Neural cell (in vitro differentiated cells): Measurements from ENCODE around the gene TBX20. TPM values are rescaled to one million over a fixed set of nuclear protein-coding genes. Genes with fewer than 3 reads are reported as not detected.

Experiments used
- H2AFZ ChIP-seq: fragments of 200-600, 300-800 bp; sonication (generic), shearing (Covaris generic); 2 replicates; pipeline ENCODE4 v1.6.0; 2014; ENCODE audit warnings: low read depth, mild to moderate bottlenecking, antibody characterized with exemption, low read length, moderate library complexity
- H3F3A ChIP-seq: fragments of 200-600 bp; shearing (Covaris generic); 2 replicates; pipeline ENCODE4 v1.6.1; 2016; ENCODE audit warnings: mild to moderate bottlenecking, moderate library complexity, mixed read lengths, antibody characterized with exemption, low read length; ENCODE audit not compliant: insufficient read depth, poor library complexity, severe bottlenecking
- H3K27ac ChIP-seq: fragments of 200-600, 300-800 bp; sonication (generic), shearing (Covaris generic); 2 replicates; pipeline ENCODE4 v1.5.1; 2014; ENCODE audit warnings: mild to moderate bottlenecking, low read length, moderate library complexity
- H3K27me3 ChIP-seq: fragments of 300-800, 200-600 bp; sonication (generic), shearing (Covaris generic); 2 replicates; pipeline ENCODE4 v1.6.0; 2014; ENCODE audit warnings: mild to moderate bottlenecking, low read depth, low read length, moderate library complexity; ENCODE audit not compliant: insufficient read depth
- H3K36me3 ChIP-seq: fragments of 300-800, 200-600 bp; sonication (generic), shearing (Covaris generic); 2 replicates; pipeline ENCODE4 v1.5.1; 2014; ENCODE audit warnings: mild to moderate bottlenecking, antibody characterized with exemption, low read length, moderate library complexity; ENCODE audit not compliant: insufficient read depth
- H3K4me2 ChIP-seq: fragments of 300-800, 200-600 bp; sonication (generic), shearing (Covaris generic); 2 replicates; pipeline ENCODE4 v1.6.0; 2014; ENCODE audit warnings: mild to moderate bottlenecking, low read length
- H3K4me3 ChIP-seq: fragments of 300-800, 200-600 bp; sonication (generic), shearing (Covaris generic); 2 replicates; pipeline ENCODE4 v1.5.1; 2014; ENCODE audit warnings: mild to moderate bottlenecking, low read length, moderate library complexity
- H3K79me2 ChIP-seq: fragments of 200-600 bp; shearing (Covaris generic); replicated peaks from 2 replicates; pipeline ENCODE4 v1.6.0; 2014; ENCODE audit warnings: mild to moderate bottlenecking, low read length, moderate library complexity; ENCODE audit not compliant: insufficient read depth
- H3K9ac ChIP-seq: fragments of 300-800, 200-600 bp; sonication (generic), shearing (Covaris generic); 2 replicates; pipeline ENCODE4 v1.6.1; 2016; ENCODE audit warnings: mild to moderate bottlenecking, low read length, mixed read lengths
- H3K9me2 ChIP-seq: fragments of 200-600 bp; shearing (Covaris generic); 2 replicates; pipeline ENCODE4 v1.6.1; 2016; ENCODE audit warnings: mild to moderate bottlenecking, low read length, mixed read lengths; ENCODE audit not compliant: insufficient read depth
- H3K9me3 ChIP-seq: fragments of 200-600, 300-800 bp; sonication (generic), shearing (Covaris generic); 2 replicates; pipeline ENCODE4 v1.6.1; 2016; ENCODE audit warnings: mild to moderate bottlenecking, mixed run types, low read length, moderate library complexity, mixed read lengths
- H4K20me1 ChIP-seq: fragments of 200-600 bp; shearing (Covaris generic); 2 replicates; pipeline ENCODE4 v1.6.1; 2016; ENCODE audit warnings: mild to moderate bottlenecking, mixed run types; ENCODE audit not compliant: insufficient read depth
- CTCF ChIP-seq: fragments of 450-650 bp; IDR thresholded peaks from 2 replicates; pipeline ENCODE4 v1.5.1; 2014; ENCODE audit warnings: antibody characterized with exemption, mild to moderate bottlenecking, moderate library complexity; ENCODE audit not compliant: poor library complexity, severe bottlenecking
- EP300 ChIP-seq: fragments of 450-650 bp; conservative IDR thresholded peaks from 2 replicates; pipeline ENCODE4 v1.6.1; 2014; ENCODE audit warnings: antibody characterized with exemption, mild to moderate bottlenecking, moderate library complexity; ENCODE audit not compliant: poor library complexity, severe bottlenecking
- EZH2 ChIP-seq: fragments of 200-600, 300-800 bp; shearing (Covaris generic), sonication (generic); IDR thresholded peaks from 2 replicates; pipeline ENCODE4 v1.6.1; 2014; ENCODE audit warnings: antibody characterized with exemption, low read length, borderline replicate concordance, mild to moderate bottlenecking; ENCODE audit not compliant: insufficient read depth, poor library complexity, severe bottlenecking
- MXI1 ChIP-seq: fragments of 450-650 bp; conservative IDR thresholded peaks from 2 replicates; pipeline ENCODE4 v1.6.1; 2014; ENCODE audit warnings: antibody characterized with exemption, mild to moderate bottlenecking; ENCODE audit not compliant: poor library complexity, severe bottlenecking
- POLR2AphosphoS5 ChIP-seq: IDR thresholded peaks from 2 replicates; pipeline ENCODE4 v1.6.1; 2012
- RAD21 ChIP-seq: fragments of 450-650 bp; conservative IDR thresholded peaks from 2 replicates; pipeline ENCODE4 v1.6.1; 2014; ENCODE audit warnings: antibody characterized with exemption, mild to moderate bottlenecking, moderate library complexity
- SMC3 ChIP-seq: fragments of 450-650 bp; conservative IDR thresholded peaks from 2 replicates; pipeline ENCODE4 v1.6.1; 2014; ENCODE audit warnings: antibody characterized with exemption, mild to moderate bottlenecking, moderate library complexity; ENCODE audit not compliant: poor library complexity
- TAF1 ChIP-seq: IDR thresholded peaks from 2 replicates; pipeline ENCODE4 v1.6.1; 2012; ENCODE audit warnings: low read depth
- polyA plus RNA-seq: library from polyadenylated mRNA; depleted of rRNA; stranded (reverse); fragments of >200 nt; gene quantifications from 2 replicates; pipeline ENCODE4 v1.2.3, GENCODE V29; 2014
- TF ChIP-seq, protein P1 (sequence below): IDR thresholded peaks from 2 replicates; pipeline ENCODE4 v1.6.1; 2012; ENCODE audit warnings: borderline replicate concordance

The TBX20 gene
- polyA plus RNA-seq, 1 donor from 2014 or later: not detected

DNA sequence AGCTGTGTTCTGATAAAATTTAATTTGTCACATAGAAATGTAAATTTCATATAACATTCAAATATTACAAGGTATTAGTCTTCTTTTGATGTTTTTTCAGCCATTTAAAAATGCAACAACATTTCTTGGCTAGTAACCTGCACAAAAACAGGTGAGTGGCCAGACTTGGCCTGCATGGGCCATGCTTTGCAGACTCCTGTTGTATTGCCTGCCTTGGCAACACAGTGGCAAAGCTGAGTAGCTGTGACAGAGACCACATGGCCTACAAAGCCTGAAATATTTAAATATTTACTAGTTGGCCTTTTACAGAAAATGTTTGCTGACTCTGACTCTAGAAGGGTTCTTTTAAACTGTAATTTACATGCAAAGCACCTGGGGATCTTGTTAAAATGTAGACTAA lies 13.5 kb upstream of the TBX20 start:
- Histone ChIP-seq H3K4me2 (no peak overlapping the region), H3K4me3 (no peak overlapping the region), H3K27me3 (peaks cover 19% of the 10 kb centered on the region), H3K9me2 (no peaks in the 10 kb centered on the region), H3K9ac (no peak overlapping the region), H3K36me3 (no peaks in the 10 kb centered on the region), H3K9me3 (no peaks in the 10 kb centered on the region), H4K20me1 (no peaks in the 10 kb centered on the region), H3F3A (no peaks in the 10 kb centered on the region), H3K79me2 (no peaks in the 10 kb centered on the region), H3K27ac (no peak overlapping the region), H2AFZ (no peak overlapping the region)
- no peak for TF ChIP-seq MXI1
- TF ChIP-seq, protein P1, sequence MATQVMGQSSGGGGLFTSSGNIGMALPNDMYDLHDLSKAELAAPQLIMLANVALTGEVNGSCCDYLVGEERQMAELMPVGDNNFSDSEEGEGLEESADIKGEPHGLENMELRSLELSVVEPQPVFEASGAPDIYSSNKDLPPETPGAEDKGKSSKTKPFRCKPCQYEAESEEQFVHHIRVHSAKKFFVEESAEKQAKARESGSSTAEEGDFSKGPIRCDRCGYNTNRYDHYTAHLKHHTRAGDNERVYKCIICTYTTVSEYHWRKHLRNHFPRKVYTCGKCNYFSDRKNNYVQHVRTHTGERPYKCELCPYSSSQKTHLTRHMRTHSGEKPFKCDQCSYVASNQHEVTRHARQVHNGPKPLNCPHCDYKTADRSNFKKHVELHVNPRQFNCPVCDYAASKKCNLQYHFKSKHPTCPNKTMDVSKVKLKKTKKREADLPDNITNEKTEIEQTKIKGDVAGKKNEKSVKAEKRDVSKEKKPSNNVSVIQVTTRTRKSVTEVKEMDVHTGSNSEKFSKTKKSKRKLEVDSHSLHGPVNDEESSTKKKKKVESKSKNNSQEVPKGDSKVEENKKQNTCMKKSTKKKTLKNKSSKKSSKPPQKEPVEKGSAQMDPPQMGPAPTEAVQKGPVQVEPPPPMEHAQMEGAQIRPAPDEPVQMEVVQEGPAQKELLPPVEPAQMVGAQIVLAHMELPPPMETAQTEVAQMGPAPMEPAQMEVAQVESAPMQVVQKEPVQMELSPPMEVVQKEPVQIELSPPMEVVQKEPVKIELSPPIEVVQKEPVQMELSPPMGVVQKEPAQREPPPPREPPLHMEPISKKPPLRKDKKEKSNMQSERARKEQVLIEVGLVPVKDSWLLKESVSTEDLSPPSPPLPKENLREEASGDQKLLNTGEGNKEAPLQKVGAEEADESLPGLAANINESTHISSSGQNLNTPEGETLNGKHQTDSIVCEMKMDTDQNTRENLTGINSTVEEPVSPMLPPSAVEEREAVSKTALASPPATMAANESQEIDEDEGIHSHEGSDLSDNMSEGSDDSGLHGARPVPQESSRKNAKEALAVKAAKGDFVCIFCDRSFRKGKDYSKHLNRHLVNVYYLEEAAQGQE: no peak
- no peak for TF ChIP-seq POLR2AphosphoS5

DNA sequence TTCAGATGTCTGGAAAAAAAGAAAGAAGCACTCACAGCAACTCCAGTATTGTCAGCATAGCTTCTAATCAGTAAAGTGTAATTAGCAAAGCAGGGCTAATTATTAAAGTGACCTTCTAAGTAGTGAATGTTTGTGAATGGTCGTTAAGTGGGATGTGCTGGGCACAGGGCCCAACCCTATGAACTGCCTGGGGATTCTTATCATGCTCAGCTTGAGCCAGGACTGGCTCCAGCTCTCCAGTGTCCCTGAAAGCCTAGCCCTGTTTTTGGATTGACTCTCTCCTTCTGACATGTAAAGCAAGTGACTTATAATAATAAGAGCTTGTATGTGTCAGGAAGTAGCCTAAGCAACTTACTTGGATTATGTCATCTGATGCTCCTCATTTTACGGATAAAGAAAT lies 9.5 kb upstream of the TBX20 start:
- Histone ChIP-seq H3K27ac (no peak overlapping the region), H3K9me2 (no peaks in the 10 kb centered on the region), H3K27me3 (peaks cover 59% of the 10 kb centered on the region), H3F3A (no peaks in the 10 kb centered on the region), H3K4me2 (no peak overlapping the region), H3K79me2 (no peaks in the 10 kb centered on the region), H4K20me1 (no peaks in the 10 kb centered on the region), H3K9me3 (no peaks in the 10 kb centered on the region), H3K36me3 (no peaks in the 10 kb centered on the region), H3K9ac (no peak overlapping the region), H3K4me3 (no peak overlapping the region), H2AFZ (no peak overlapping the region)
- no peak for TF ChIP-seq RAD21
- no peak for TF ChIP-seq EZH2
- no peak for TF ChIP-seq TAF1
- no peak for TF ChIP-seq EP300
- no peak for TF ChIP-seq SMC3
- no peak for TF ChIP-seq MXI1
- TF ChIP-seq, protein P1: no peak
- no peak for TF ChIP-seq POLR2AphosphoS5
- TF ChIP-seq CTCF: no peak
